H1 (cell line): ENCODE data around the gene ATP6V1F. TPM values are rescaled to one million over a fixed set of nuclear protein-coding genes. Genes with fewer than 3 reads are reported as not detected.

Source experiments
- GABPA ChIP-seq: IDR thresholded peaks from 2 replicates; pipeline ENCODE4 v1.6.1; 2011; ENCODE audit warnings: mild to moderate bottlenecking, low read length, moderate library complexity, borderline replicate concordance; ENCODE audit not compliant: insufficient read depth
- RAD21 ChIP-seq, 2 experiments: IDR thresholded peaks in 1 of 2; conservative IDR thresholded peaks in 1 of 2; 2 replicates each; pipeline ENCODE4 v1.6.1; 2011; ENCODE audit warnings: low read depth in 2 of 2, low read length in 2 of 2, improper control_type of control experiment in 1 of 2, inconsistent platforms in 1 of 2, mild to moderate bottlenecking in 1 of 2, moderate library complexity in 1 of 2
- polyA plus RNA-seq, 7 experiments: library from polyadenylated mRNA; depleted of rRNA in 3 of 7; stranded (reverse) in 5 of 7; unstranded in 2 of 7; fragments of >200 nt in 5 of 7; fragments of 200-250 nt in 2 of 7; gene quantifications; 1 replicate in 5 of 7; 2 replicates in 1 of 7; 4 replicates in 1 of 7; pipeline versions ENCODE4 v1.2.1 to v1.2.3, GENCODE V29; 2011 to 2013; ENCODE audit warnings: missing spikeins in 2 of 7, mixed read lengths in 2 of 7
- total RNA-seq: library from RNA; stranded (reverse); fragmentation: NEBNext Ultra II Directional; extraction: Animal tissue kit (Norgen Biotek cat#: 25700); gene quantifications from 2 replicates; pipeline ENCODE4 v1.2.1, GENCODE V29; 2021

The ATP6V1F gene
- total and polyA plus RNA-seq, 2 of the 8 experiments (the other 6 are each of a cell fraction or from before 2014, with no cell fraction given), result 104 to 318 TPM

GRCh38 chr7:128815289-128815942 lies 47.2 kb upstream of the ATP6V1F start (continued):
- TF ChIP-seq GABPA (no peak), RAD21 (IDR thresholded peaks at IDR 0.05 in 1 of 2, conservative IDR thresholded peaks at IDR 0.05 in 1 of 2; ENCODE audit: low read depth in 2 of 2, low read length in 2 of 2) (no peak)
